HEK293T (cell line): ENCODE measurements around the gene CCDC120.

Experiments
- ARNT ChIP-seq: fragments of 450-650 bp; IDR thresholded peaks from 2 replicates; pipeline ENCODE4 v1.6.1; 2017; ENCODE audit warnings: mild to moderate bottlenecking
- BHLHE40 ChIP-seq: fragments of 450-650 bp; IDR thresholded peaks from 2 replicates; pipeline ENCODE4 v1.6.1; 2016; ENCODE audit warnings: mild to moderate bottlenecking, moderate library complexity, borderline replicate concordance
- FOXM1 ChIP-seq: fragments of 450-650 bp; IDR thresholded peaks from 2 replicates; pipeline ENCODE4 v1.6.1; 2017; ENCODE audit warnings: mild to moderate bottlenecking, borderline replicate concordance
- SP1 ChIP-seq: fragments of 450-650 bp; IDR thresholded peaks from 2 replicates; pipeline ENCODE4 v1.6.1; 2017

DNA sequence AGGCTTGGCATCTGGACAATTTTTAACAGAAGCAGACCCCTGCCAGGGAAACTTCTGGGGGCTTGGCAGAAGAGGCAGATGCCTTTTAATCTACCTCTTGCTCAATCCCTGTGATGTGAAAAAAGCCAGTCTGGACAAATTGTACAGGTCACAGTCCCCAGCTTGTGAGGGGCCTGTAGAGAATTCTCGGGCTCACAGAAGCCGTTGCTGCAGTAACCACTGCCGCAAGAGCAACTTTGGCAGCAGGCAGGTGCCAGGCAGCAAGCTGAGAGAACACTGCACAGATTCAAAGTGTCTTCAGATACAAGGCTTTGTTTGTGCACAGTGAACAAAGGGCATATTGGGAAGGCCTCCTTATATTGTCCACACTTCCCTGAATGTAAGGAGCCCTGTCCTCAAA, 53.0 kb downstream of the CCDC120 start:
- no peak for TF ChIP-seq ARNT
- TF ChIP-seq SP1, result no peak
- TF ChIP-seq BHLHE40, result no peak
- TF ChIP-seq FOXM1, result no peak
